Measurements from ENCODE around the gene TBC1D14.
"Not testable (repeated sequence)": the region's sequence is repeated elsewhere in the genome, so short reads cannot be mapped to it uniquely, and the experiment has no call there.

The TBC1D14 gene

GRCh38 chr4:6890971-6891370 lies 18.7 kb upstream of the TBC1D14 start:
- not testable (repeated sequence) for DNase-seq

GRCh38 chr4:6891436-6892170 lies 18.0 kb upstream of the TBC1D14 start:
- DNase-seq = no peak

DNA sequence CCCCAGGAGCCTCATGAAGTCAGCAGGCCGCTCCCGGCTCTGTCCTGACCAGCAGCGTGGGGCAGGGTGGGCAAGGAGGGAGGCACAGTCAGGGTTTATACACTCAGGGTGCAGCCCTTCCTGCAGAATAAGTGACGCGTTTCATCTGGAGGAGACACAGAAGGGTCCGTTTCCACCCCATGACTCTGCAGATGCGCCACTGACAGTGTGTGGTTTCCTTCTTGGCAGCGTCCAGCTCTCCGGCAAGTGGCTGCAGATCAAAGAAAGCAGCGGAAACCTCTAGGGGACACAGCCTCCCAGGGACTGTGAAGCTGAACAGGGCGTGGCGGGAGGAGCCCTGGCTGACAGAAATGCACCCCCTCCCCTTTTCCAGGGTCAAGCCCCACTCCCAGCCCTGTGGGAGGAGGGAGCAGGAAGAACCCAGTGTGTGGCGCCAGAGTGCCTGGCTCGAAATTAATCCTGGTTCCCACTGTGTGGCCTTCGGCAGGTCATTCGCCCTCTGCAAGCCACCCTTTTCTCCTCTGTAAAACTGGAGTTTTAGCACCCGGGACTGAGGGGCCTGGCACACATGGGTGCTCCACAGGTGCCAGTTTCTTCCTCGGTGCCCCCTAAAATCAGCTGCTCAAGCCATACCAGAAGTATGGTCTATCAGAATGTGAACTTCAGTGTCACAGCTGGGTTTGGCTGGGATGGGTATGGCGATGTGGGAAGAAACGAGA lies 17.3 kb upstream of the TBC1D14 start:
- no peak for DNase-seq

- DNase-seq = no peak
Observed at GRCh38 chr4:6892909-6893202, 16.8 kb upstream of the TBC1D14 start.

DNA sequence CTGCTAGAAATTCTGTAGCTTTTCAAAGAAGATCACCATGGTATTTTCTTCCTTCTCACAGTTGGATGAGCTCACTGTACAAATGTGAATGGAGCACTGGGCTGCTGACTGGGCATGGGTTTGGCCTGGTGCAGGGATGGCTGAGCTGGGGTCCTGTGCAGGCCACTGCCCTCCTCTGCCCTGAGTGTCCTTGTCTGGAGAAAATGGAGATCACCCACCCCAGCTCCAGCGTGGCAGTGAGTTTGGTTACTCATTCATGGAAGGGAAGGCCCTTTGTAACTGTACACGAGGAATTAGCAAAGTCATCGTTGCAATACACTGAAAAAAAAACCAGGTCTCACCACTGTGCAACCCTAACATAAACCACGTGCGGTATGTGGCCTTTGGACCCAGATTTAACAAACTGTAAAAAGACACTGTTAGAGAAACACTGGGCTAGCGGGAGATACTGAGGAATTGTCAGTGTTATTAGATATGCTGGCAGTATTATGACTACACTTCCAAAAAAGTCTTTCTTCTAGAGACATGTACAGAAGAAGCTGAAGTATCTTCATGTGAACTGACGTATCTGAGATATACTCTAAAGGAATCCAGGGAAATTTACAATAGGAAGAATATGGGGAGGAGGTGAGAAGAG lies 16.1 kb upstream of the TBC1D14 start:
- no peak for DNase-seq

DNA sequence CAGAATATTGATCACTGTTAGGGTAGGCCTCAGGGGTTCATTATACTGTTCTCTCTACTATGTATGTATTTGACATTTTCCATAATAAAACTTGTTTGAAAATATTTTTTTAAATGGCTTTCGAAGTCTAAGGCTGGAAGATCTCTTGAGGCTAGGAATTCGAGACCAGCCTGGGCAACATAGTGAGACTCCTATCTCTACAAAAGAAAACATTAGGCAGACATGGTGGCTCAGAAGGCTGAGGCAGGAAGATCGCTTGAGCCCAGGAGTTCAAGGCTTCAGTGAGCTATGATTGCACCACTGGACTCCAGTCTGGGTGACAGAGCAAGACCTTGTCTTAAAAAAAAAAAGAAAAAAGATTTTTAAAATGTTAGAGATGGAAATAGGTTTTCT lies 15.5 kb upstream of the TBC1D14 start:
- no peak for DNase-seq

DNA sequence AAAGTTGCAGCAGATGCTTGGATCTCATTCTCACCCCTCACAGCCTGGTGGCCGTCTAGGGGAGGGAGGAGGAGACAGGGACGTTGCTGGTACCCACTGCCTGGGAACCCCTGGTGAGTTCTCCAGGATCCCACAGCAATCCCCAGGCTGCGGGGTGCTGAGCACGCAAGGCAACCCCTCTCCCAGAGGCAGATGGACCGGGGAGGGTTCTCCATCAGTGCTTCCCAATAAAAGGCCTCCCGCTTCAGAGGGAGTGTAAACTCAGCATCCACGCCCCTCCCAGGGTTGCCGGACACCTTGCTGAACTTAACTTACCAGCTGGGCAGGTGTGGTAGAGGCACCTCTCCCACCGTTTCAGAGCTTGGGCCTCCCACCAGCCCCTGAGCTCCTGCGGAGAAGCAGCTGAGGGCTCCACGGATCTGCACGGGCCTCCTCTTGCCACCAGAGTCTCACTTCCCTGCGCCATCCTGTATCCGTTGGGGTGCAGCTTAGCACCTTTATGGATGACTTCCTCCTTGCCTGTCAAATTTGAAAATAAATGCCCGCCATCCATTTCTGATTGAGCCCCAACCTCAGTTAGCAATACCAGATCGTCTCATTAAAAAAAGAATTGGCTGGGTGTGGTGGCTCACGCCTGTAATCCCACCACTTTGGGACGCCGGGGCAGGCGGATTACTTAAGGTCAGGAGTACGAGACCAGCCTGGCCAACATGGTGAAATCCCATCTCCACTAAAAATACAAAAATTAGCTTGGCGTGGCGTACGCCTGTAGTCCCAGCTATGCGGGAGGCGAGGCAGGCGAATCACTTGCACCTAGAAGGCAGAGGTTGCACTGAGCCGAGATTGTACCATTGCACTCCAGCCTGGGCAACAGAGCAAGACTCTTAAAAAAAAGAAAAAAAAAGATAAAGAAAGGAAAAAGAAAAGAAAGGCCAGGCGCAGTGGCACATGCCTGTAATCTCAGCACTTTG lies 14.8 kb upstream of the TBC1D14 start:
- no peak for DNase-seq

DNA sequence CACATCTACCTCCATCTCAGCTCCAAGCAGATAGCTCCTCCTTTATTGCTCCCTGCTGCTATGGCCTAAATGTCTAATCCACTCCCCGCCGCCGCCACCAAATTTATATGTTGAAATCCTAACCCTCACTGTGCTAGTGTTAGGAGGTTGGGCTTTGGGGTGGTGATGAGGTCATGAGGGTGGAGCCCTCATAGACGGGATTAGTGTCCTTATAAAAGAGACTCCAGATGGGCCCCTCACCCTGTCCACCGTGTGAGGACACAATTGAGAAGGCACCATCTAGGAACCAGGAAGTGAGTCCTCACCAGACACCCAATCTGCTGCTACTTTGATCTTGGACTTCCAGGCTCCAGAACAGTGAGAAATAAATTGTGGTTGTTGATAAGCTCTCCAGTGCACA lies 13.6 kb upstream of the TBC1D14 start:
- DNase-seq = no peak

DNA sequence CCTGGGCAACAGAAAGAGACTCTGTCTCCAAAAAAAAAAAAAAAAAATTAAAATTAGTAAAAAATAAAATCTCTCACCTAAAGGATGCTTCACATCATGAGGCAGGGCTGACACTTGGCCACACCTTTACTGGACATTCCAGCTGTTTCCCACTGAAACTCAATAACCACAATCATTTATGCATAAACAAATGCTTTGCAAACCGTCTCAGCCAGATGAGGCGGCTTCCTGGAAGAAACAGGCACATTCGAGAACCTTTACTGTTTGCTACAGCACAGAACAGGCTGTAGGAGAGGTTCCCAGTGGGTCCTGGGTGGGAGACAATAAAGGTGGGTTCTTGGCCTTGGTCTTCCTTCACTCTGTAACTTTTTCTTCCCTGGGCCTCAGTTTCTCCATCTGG lies 10.9 kb upstream of the TBC1D14 start:
- DNase-seq = no peak

DNA sequence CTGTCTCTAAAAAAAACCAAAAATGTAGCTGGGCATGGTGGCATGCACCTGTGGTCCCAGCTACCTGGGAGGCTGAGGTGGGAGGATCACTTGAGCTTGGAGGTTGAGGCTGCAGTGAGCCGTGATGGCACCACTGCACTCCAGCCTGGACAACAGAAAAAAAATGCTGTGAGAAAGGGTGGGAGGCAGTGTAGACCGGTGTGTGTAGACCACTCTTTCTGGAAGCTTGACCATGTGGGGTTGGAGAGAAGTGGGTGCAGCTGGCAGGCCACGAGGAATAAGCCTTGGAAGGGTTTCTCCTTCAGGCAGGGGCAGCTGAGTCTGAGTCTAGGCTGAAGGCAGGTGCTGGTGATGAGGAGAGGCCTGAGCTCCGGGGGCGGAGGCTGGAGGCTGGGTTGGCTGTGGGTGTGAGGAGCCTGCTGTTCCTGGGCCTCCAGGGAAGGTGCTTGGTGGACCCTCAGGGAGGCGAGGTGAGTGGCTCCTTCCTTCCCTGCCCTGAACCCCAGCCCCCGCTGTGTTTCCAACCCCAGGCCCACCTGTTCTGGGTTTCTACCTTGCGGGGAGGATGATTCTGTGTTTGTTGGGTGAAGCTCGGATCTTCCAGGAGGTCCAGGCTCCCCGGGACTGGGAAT lies 9.3 kb upstream of the TBC1D14 start:
- DNase-seq = no peak

GRCh38 chr4:6900956-6901355 lies 8.7 kb upstream of the TBC1D14 start:
- DNase-seq = no peak

DNA sequence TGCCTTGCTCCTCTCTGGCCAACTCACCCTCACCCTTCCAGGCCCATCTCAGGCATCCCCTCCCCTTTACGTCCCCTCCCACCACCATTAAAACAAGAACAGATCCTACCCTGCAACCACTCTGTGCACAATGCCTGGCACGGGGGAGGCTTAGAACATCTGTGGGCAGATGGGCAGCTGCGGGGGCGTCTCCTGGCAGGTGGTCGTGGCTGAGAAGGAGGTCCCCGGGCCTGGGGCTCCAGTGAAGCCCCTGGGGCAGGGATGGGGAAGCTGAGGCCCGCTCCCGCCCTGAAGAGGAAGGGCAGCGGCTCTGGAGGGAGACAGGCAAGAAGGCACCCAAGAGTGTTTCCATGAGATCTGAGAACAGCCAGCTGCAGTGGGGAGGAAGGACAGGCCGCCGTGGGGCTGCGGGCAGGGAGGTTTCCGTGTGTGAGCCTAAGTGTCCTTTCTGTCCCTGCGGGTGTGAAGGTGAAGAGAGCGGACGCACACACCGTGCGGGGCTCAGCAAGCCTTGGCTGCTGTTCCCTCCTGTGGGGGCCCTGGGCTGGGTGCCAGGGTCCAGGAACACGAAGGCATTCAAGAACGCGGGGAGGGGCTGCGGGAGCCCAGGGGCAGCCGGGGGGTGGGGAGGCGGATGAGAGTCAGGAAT lies 7.8 kb upstream of the TBC1D14 start:
- DNase-seq = no peak

DNA sequence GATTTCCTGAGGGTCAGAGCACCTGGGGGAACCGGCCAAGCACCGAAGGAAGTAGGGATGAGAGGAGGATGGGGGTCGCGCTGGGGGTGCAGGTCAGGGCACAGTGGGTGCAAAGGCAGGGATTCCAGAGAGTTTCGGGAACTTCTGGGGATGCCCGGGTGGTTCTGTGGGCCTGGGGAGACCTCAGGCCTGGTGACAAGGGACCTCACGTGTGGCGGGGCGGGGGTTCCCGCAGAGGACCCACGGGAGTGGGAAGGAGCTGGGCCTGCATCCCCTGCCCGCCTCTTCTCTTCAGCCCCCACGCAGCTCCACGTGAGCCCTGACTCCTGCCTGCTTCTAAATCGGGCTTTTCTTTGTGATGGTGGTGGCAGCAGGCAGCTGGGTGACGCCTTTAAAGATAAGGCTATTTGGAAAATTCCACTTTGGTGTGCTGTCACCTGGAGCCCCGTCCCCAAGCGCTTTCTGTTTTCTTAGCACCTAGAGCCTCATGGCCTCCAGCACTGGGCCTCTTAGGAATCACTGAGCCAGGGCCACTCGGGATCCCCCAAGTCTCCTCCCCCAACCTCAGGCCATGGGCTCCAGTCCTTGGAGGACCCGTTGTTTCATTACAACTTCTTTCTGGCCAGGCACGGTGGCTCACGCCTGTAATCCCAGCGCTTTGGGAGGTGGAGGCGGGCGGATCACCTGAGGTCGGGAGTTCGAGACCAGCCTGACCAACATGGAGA lies 7.1 kb upstream of the TBC1D14 start:
- DNase-seq = no peak

DNA sequence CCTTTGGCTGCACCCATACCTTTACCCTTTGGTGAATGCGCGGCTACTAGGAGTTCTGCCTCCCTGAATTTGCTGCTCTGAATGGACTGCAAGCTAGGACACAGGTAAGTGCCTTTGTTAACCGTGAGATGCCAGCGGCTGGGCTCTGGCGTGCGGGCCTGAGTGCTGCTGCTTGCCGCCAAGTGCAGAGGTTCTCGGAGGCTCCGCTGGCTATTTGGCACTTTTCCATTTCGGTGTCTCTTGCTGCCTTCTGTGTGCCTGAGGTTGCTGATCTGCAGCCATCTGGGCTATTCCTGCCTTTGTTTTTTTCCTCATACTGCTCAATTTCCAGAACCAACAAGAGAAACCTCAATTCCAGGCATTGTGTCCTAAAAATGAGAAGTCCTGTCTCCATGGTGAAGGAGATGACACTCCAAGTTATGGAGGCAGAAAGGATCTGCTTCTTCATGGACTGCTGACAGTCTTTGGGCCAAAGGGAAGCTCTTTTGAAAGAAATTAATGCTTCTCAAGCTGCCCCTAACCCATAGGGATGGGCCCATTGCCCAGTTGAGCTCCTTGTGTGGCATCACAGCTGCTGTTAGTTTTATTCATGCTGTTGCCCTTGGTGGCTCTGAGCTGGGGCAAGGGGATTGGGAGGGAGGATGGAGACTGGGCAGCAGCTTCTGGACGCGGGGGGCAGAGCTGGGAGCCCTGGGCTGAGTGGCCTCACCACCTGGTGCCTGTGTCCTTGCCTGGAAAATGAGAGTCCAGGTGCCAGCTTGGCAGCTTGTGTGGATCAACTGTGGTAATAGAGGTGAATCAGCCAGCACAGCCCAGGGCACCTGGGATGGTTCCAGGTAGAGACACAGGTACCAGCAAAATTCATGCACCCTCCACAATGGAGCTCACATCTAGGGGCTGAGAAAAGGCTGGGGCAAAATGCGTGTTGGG lies 3.8 kb upstream of the TBC1D14 start:
- DNase-seq = peak; percentile 67

DNA sequence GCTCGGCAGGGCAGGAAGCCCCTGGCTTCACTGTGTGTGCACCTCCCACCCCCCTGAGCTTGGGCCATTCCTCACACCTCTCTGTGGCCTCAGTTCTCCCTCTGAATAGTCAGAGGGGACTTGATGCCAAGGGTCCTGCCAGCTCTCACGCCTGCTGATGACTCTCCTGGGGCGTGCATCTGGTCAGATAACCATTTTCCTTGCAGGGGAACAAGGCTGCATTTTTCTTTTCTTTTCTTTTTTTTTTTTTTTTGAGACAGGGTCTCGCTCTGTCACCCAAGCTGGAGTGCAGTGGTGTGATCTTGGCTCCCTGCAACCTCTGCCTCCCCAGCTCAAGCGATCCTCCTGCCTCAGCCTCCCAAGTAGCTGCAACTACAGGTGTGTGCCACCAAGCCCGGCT lies 3.1 kb upstream of the TBC1D14 start:
- DNase-seq = not testable (repeated sequence)

DNA sequence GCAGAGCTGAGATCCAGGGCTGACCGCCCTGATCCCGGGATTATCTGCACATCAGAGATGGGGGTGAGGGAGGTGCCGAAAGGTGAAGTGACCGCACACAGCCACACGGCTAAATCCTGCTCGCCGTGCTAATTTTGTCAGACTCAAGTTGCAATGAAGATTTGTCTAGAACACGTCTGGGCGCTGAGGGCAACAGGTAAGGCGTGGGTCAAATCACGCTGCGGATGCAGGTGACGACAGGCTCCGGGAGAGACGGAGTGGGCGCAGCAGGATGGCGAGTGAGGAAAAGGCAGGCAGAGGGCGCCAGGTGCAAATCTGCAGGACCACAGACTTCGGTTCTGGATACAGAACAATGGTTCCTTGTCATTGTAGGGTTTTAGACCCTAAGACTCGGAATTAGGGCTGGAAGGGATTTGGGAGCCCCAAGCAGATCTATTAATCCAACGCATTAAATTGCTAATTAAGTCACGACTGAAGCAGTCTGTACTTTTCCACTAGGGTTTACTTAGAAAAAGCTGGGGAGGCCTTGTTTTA lies 1.9 kb upstream of the TBC1D14 start:
- no peak for DNase-seq

- no peak for DNase-seq
Observed at GRCh38 chr4:6908432-6909112, 1.1 kb upstream of the TBC1D14 start.

- DNase-seq = no peak
Observed at GRCh38 chr4:6909970-6910339, 329 bp downstream of the TBC1D14 start.

DNA sequence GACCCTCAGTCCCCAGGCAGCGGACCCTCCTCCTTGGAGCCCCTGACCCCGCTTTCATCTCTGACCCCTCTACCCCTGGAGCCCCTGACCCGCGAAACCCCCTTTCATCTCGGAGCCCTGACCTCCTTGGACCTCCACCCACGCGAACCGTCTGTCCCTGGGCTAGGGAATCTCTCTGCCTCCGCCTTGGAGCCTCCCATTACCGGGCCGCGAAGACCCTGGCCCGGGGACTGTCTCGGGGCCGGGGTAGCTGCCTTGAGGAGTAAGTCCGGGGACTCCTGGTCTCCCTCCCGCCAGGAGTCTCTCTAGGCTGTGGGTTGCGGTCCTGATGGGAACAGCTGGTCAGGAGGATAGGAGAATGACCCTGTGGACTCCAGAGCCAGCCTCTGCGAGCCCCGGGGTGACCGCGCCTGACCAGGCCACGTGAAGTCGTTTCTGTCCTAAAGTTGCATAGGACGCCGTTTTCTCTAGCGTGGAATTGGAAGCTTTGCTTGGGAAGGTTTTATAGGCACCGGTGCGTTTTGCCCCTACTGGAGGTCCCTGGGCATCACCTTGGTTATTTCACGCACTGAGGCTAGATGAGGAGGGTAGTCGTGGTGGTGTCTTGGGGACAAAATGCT lies 824 bp downstream of the TBC1D14 start:
- DNase-seq = no peak
